ENCODE measurements around the gene SULT1A1. TPM values are rescaled to one million over a fixed set of nuclear protein-coding genes. Genes with fewer than 3 reads are reported as not detected.
"Not testable (repeated sequence)": the region's sequence is repeated elsewhere in the genome, so short reads cannot be mapped to it uniquely, and the experiment has no call there.

Gene SULT1A1
- total RNA-seq, 1 experiment from 2014 or later: 5.3 TPM

DNA sequence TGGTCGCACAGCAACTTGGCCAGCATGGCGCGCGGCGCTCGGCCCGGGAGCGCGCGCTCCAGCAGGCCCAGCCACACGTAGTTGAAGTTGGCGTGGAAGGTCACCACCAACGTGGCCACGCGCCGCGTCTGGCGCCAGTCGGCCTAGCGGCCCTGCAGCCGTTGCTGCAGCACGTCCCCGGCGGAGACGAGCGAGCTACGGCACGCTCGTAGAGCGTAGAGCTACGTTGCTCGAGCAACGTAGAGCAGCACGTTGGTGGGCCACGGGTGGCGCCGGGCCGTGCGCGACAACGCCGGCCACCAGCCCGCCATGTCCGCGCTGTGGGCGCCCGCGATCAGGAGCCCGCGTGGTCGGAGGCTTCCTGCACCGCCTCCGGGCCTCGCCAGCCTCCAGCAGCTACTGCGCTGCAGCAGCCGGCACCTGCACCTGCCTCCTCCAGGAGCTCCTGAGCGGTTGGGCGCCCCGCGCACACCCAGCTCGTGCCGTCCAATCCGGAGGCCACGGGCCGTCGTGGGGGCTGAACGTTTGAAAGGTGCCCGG, 13.4 kb upstream of the SULT1A1 start:
- H3K4me3 Mint-ChIP-seq (ENCODE audit: unreplicated experiment): peak overlapping the region; percentile 69
- TF ChIP-seq, protein P1, sequence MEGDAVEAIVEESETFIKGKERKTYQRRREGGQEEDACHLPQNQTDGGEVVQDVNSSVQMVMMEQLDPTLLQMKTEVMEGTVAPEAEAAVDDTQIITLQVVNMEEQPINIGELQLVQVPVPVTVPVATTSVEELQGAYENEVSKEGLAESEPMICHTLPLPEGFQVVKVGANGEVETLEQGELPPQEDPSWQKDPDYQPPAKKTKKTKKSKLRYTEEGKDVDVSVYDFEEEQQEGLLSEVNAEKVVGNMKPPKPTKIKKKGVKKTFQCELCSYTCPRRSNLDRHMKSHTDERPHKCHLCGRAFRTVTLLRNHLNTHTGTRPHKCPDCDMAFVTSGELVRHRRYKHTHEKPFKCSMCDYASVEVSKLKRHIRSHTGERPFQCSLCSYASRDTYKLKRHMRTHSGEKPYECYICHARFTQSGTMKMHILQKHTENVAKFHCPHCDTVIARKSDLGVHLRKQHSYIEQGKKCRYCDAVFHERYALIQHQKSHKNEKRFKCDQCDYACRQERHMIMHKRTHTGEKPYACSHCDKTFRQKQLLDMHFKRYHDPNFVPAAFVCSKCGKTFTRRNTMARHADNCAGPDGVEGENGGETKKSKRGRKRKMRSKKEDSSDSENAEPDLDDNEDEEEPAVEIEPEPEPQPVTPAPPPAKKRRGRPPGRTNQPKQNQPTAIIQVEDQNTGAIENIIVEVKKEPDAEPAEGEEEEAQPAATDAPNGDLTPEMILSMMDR (IDR thresholded peaks at IDR 0.05; ENCODE audit: unreplicated experiment): no peak
- DNase-seq (ENCODE audit: unreplicated experiment): peak; percentile 47
- H3K36me3 Mint-ChIP-seq (ENCODE audit: insufficient read depth, unreplicated experiment): peaks cover 14% of the 10 kb centered on the region
- H3K27me3 Mint-ChIP-seq (ENCODE audit: insufficient read depth, unreplicated experiment): no peaks in the 10 kb centered on the region
- intact Hi-C loops (cut with micrococcal nuclease): no loop called here
- H3K27ac Mint-ChIP-seq (ENCODE audit: low read depth, unreplicated experiment): no peak overlapping the region
- POLR2A ChIA-PET: no interaction called here
- no TSS peak for BruUV-seq (replicated peaks)
- CTCF ChIA-PET: no interaction called here
- peaks cover 6% of the 10 kb centered on the region for H3K4me1 Mint-ChIP-seq (ENCODE audit: insufficient read depth, unreplicated experiment)
- no peaks in the 10 kb centered on the region for H3K9me3 Mint-ChIP-seq (ENCODE audit: unreplicated experiment)

- POLR2A ChIA-PET; BruUV-seq (replicated peaks): not testable (repeated sequence)
- peak overlapping the region; percentile 69 for H3K4me3 Mint-ChIP-seq (ENCODE audit: unreplicated experiment)
These were observed 12.8 kb upstream of the SULT1A1 start for GRCh38 chr16:28622532-28623171.

GRCh38 chr16:28621481-28622155, 11.8 kb upstream of the SULT1A1 start:
- Mint-ChIP-seq H3K36me3 (ENCODE audit: insufficient read depth, unreplicated experiment) (peaks cover 17% of the 10 kb centered on the region), H3K9me3 (ENCODE audit: unreplicated experiment) (no peaks in the 10 kb centered on the region), H3K4me3 (ENCODE audit: unreplicated experiment) (no peak overlapping the region), H3K27me3 (ENCODE audit: insufficient read depth, unreplicated experiment) (no peaks in the 10 kb centered on the region), H3K4me1 (ENCODE audit: insufficient read depth, unreplicated experiment) (peaks cover 6% of the 10 kb centered on the region), H3K27ac (ENCODE audit: low read depth, unreplicated experiment) (no peak overlapping the region)
- no TSS peak for BruUV-seq (replicated peaks)
- DNase-seq (ENCODE audit: unreplicated experiment): no peak
- TF ChIP-seq, protein P1 (IDR thresholded peaks at IDR 0.05; ENCODE audit: unreplicated experiment): no peak
- ChIA-PET CTCF (no interaction called here), POLR2A (interaction anchor here (1.7 kb wide), 1 partner anchor 14 kb away, joined by 3 read pairs; no protein-coding TSS in a partner anchor)
- intact Hi-C loops (cut with micrococcal nuclease): no loop called here

More at GRCh38 chr16:28622532-28623171, 12.8 kb upstream of the SULT1A1 start:
- H3K4me1 Mint-ChIP-seq (ENCODE audit: insufficient read depth, unreplicated experiment); H3K27me3 Mint-ChIP-seq (ENCODE audit: insufficient read depth, unreplicated experiment); H3K27ac Mint-ChIP-seq (ENCODE audit: low read depth, unreplicated experiment); intact Hi-C loops (cut with micrococcal nuclease); H3K9me3 Mint-ChIP-seq (ENCODE audit: unreplicated experiment); CTCF ChIA-PET; DNase-seq (ENCODE audit: unreplicated experiment): not testable (repeated sequence)
- peaks cover 14% of the 10 kb centered on the region for H3K36me3 Mint-ChIP-seq (ENCODE audit: insufficient read depth, unreplicated experiment)

DNA sequence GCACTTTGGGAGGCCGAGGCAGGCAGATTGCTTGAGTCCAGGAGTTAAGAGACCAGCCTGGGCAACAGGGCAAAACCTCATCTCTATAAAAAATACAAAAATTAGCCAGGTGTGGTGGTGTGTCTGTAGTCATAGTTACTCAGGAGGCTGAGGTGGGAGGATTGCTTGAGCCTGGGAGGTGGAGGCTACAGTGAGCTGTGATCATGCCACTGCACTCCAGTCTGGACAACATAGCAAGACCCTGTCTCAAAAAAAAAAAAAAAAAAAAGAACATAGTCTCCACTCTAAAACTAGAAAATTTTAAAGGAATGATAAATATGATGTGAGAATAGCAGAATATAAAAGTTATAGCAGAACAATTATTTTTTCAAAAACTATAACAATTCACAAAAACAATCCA, 10.5 kb upstream of the SULT1A1 start:
- intact Hi-C loops (cut with micrococcal nuclease); H3K27ac Mint-ChIP-seq (ENCODE audit: low read depth, unreplicated experiment); H3K9me3 Mint-ChIP-seq (ENCODE audit: unreplicated experiment); H3K27me3 Mint-ChIP-seq (ENCODE audit: insufficient read depth, unreplicated experiment); DNase-seq (ENCODE audit: unreplicated experiment); H3K4me3 Mint-ChIP-seq (ENCODE audit: unreplicated experiment); H3K4me1 Mint-ChIP-seq (ENCODE audit: insufficient read depth, unreplicated experiment); BruUV-seq (replicated peaks): not testable (repeated sequence)
- H3K36me3 Mint-ChIP-seq (ENCODE audit: insufficient read depth, unreplicated experiment): peaks cover 17% of the 10 kb centered on the region
- ChIA-PET CTCF (interaction anchor here (0.6 kb wide), 1 partner anchor 1174 kb away, joined by 4 read pairs; no protein-coding TSS in a partner anchor), POLR2A (interaction anchor here (0.7 to 1.7 kb wide), 2 partner anchors 15 to 129 kb away, joined by 3 read pairs; no protein-coding TSS in a partner anchor)

GRCh38 chr16:28617874-28618273, 8.0 kb upstream of the SULT1A1 start:
- H3K4me1 Mint-ChIP-seq (ENCODE audit: insufficient read depth, unreplicated experiment): peaks cover 6% of the 10 kb centered on the region
- BruUV-seq (replicated peaks): no TSS peak
- H3K4me3 Mint-ChIP-seq (ENCODE audit: unreplicated experiment): no peak overlapping the region
- H3K27me3 Mint-ChIP-seq (ENCODE audit: insufficient read depth, unreplicated experiment): no peaks in the 10 kb centered on the region
- ChIA-PET POLR2A (no interaction called here), CTCF (interaction anchor here (0.6 to 2.0 kb wide), 3 partner anchors 11 to 87 kb away, joined by 3 to 6 read pairs (median 3); no protein-coding TSS in a partner anchor)
- H3K9me3 Mint-ChIP-seq (ENCODE audit: unreplicated experiment): no peaks in the 10 kb centered on the region
- intact Hi-C loops (cut with micrococcal nuclease): loop anchor here (5.0 kb wide), 1 partner anchor 71 kb away; no protein-coding TSS in a partner anchor
- peaks cover 17% of the 10 kb centered on the region for H3K36me3 Mint-ChIP-seq (ENCODE audit: insufficient read depth, unreplicated experiment)
- H3K27ac Mint-ChIP-seq (ENCODE audit: low read depth, unreplicated experiment): no peak overlapping the region
- peak; percentile 44 for DNase-seq (ENCODE audit: unreplicated experiment)
- TF ChIP-seq, protein P1 (IDR thresholded peaks at IDR 0.05; ENCODE audit: unreplicated experiment): no peak

Measured in MCF 10A (cell line).